ENCODE results near the gene SEMA3F. TPM values are rescaled to one million over a fixed set of nuclear protein-coding genes. Genes with fewer than 3 reads are reported as not detected.
"Not testable (repeated sequence)": the region's sequence is repeated elsewhere in the genome, so short reads cannot be mapped to it uniquely, and the experiment has no call there.

The SEMA3F gene
- total RNA-seq, 1 donor from 2014 or later: 23.3 TPM

DNA sequence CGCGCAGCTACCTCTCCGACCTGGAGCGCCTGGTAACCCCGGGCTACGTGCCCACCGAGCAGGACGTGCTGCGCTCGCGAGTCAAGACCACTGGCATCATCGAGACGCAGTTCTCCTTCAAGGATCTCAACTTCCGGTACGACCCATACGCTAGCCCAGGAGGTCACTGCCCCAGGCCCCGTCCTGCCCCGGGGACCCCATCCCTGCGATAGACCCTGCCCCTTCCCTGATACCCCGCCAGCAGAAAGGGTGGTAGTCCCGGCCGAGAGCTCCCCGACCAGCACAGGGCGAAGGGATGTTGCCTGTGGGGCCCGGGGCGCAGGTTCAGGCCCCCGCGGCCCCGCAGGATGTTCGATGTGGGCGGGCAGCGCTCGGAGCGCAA lies 38.6 kb downstream of the SEMA3F start:
- no peak for DNase-seq

DNA sequence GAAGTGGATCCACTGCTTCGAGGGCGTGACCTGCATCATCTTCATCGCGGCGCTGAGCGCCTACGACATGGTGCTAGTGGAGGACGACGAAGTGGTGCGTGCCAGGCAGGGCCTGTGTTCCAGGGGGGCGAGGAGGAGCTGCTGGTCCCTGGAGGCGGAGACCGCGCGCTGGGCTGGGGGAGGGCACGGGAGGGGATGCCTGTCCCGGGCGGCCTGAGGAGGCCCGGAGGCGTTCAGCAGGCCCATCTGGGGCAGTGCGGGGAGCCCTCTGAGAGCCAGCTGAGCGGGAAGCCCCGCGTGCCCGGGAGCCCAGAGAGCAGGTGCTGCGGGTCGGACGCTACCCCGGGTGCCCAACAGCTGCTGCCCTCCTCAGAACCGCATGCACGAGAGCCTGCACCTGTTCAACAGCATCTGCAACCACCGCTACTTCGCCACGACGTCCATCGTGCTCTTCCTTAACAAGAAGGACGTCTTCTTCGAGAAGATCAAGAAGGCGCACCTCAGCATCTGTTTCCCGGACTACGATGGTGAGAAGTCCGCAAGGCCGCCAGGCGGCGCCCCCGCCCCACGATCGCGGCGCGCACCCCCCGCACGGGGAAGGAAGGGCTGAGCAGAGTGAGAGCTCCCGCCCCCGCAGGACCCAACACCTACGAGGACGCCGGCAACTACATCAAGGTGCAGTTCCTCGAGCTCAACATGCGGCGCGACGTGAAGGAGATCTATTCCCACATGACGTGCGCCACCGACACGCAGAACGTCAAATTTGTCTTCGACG lies 39.2 kb downstream of the SEMA3F start:
- peak; percentile 17 for DNase-seq

DNA sequence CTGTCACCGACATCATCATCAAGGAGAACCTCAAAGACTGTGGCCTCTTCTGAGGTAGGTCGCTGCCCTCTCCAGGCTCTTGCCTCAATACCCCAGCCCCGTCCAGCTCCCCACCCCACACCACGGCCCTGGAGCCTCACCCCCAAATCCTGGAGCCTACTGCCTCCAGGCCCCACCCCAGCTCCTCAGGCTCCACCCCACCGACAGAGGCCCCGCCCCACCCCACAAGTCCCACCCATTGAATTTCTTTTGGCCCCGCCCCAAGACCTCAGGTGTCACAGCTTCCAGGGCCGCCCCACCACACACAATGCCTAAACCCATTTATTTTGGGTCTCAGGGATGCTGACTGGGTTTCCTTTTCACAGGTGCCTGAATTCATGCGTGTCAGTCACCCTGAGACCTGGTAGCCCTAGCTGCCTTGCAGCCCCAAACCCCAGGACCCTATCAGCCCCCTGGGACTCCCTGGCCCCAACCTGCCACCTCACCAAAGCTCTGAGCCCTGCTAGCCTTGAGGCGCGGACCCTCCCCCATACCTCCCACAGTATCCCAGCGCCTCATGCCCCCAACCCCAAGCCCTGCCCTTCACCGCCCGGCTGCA lies 39.9 kb downstream of the SEMA3F start:
- no peak for DNase-seq

DNA sequence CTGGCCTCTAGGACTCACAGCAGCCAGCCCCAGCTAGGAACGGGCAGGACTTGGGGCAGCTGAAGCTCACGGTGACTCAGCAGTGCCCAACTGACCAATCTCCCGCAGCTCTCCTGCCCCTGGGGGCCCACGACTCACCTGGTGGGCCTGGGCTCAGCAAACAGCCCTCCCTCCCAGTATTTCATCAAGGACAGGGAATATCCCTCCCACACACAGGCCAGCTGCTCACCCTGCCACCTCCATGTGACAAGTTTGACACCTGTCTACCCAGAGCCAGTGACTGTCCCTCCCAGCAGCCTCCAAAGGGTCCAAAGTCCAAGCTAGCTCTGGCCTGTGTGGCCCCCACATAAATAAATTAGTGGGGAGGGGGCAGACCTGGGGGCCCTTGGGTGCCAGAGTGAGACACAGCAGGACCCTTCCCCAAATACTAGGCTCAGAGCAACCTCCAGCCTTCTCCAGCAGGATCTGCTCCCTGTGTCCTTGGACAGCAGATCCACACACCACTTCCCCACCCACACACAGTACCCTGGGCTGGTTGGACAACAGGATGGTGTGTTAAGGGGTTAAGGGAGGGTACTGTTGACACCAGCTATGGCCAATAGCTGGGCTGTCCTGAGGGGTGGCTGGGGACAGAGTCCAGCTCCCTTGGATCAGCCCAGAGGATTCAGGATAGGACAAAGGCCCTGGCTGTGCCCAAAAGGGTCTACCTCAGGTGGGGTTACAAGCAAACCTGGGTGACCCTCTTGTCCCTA lies 40.6 kb downstream of the SEMA3F start:
- DNase-seq: no peak

DNA sequence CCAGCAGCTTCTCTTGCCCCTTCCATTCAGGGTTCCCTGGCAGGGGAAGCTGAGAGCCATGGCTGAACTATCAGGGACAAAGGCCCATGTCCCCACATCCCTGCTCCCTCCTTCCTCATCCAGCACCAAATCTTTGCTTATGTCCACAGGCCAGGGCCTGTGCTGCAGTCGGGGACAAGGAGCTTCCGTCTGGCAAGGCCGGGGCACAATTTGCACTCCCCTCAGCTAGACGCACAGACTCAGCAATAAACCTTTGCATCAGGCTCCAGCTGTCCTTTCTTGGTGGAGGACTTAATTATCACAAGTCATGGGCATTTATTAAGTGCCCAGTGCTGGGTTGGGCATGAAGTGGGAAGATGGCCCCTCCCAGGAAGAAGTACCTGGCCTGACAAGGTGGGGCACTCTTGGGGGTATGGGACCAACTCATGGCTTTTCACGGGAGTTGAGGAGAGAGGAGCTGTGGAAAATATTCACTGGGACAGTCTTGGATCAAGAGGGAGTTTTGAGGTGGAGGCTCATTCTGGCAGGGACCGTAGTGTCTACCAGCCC lies 41.2 kb downstream of the SEMA3F start:
- DNase-seq: no peak

DNA sequence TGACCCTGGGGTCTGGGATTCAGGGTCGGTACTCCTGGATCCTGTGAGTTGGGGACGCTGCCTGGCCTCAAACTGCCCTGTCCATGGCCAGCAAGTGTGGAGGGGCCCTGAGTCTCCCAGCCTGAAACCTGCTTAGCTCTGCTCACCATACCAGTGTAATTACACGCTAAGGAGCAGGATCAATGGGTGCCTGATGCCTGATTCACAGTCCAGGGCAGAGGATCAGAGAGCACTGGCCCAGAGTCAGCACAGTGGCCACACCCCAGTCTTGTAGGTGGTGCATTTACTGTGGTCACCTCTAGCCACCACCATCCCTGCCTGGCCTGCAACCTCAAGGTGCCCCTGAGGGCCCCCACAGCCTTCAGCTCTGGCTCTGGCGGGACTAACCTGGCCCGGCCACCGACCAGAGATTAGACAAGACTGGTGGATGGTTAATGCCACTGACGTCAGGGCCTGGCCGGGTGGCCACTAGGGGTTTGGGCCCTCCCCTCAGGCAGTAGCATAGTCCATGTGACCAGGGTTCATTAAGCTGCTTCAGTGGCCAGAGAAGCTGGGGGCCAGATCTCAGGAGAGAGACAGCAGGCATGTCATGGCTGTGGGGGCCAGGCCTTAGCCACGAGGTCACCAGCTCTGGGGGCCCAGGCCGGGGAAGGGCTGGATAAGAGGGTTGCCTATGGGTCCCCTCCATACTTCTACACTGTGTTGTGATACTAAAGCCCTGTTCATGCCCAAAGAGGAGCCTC lies 46.6 kb downstream of the SEMA3F start:
- no peak for DNase-seq

DNA sequence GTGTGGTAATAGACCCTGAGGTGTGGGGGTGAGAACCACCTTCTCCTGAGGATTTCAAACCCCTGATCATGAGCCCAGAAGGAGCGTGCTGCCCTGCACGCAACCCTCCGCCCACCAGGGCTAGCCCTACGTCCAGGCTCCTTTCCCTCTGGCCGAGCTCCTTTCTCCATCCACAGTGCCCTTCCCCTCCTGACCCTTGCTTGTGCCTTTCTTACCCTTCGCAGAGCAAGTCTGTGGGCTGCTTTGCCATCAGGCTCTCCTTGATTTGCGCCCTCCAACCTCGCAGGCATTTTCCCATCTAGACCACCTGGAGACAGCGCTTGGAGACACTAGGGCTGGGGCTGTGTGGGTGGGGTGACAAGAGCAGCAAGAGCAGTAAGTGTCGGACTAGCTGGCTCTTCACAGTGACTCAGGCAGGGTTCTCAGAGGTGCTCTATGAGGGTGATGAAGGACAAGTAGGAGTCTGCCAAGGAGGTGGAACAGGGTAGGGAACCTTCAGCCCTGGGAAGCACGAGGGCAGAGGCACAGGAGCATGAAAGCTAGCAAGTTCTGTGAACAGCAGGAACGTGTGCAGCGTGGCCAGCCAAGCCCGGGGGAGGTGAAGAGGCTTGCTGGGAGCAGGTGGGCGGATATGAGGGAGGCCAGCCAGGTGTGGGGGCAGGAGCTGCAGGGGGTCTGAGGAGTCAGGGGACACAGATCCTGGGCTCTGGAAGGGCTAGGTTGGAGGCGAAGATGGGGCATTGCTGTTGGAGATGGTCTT lies 47.4 kb downstream of the SEMA3F start:
- no peak for DNase-seq

DNA sequence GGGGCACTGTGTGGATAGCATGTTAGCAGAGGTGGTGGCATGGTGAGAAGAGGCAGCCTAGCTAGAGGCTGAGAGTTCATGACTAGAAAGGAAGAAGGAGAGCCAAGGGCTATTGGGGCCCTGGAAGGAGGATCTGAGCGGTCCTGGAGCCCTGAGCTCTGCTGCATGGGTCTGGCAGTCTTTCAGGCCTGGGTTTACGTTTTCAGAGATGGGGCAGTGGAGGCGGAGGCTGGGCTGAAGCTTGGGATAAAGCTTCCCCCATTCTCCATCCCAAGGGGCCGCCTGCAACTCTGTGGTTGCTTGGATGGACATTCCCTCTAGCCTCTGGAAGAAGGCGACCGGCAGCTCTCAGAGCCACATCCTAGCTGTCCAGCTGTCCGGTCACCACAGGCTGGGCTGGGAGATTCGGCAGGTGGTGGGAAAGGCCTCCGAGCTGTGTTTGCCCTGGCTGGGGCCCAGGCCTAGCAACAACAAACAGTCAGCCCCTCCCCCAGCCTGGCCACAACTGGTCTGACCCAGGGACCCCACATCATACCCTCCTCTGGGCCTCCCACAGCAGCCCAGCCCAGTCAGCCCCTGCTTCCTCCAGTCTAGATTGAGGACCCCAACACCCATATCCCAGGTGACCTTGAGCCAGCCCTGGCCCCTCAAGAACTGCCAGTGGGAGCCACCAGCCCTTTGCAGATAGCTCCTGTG lies 48.1 kb downstream of the SEMA3F start:
- DNase-seq: no peak

DNA sequence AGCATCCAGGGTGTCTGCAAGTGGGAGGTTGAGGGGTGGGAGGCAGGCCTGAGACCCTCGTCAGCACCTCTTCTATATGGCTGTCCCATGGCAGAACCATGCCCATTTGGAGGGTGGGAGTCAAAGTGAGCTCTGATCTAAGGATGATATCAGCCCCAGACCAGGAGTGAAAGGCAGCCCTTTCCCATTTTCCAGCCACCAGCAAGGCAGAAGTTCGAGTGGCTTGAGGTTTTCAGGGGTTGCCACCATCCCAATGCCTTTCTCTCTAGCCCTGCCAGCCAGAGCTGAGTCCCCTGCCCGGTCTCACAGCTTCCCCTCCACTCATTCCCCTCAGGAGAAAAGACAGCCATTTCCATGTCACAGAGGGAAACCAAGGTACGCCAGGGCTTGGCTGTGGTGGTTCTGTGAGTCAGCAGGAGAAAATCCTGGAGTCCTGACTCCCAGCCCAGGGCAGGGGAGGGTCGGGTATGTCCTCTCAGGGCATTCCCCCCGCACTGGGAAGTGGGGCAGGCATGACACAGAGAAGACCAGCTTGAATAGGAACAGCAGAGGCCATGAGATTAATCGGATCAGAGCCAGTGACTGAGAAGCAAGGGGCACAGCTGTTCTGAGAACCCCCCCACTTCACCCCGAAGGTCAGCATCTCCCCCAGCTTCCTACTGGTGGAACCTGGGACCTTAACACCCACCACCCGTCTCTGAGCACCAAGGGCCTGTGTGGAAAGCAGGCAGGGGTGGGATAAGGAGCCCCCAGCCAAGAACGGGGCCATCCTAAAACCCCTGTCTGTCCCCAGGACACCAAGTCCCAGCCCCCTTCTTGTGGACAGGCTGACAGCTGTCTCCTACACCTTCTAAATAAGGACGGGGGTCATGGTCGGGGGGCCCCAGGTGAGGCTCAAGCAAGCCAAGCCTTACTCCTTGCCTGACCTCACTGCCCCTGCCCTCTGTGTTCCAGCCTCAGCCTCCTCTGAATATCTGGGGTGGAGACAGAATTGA lies 49.0 kb downstream of the SEMA3F start:
- no peak for DNase-seq

DNA sequence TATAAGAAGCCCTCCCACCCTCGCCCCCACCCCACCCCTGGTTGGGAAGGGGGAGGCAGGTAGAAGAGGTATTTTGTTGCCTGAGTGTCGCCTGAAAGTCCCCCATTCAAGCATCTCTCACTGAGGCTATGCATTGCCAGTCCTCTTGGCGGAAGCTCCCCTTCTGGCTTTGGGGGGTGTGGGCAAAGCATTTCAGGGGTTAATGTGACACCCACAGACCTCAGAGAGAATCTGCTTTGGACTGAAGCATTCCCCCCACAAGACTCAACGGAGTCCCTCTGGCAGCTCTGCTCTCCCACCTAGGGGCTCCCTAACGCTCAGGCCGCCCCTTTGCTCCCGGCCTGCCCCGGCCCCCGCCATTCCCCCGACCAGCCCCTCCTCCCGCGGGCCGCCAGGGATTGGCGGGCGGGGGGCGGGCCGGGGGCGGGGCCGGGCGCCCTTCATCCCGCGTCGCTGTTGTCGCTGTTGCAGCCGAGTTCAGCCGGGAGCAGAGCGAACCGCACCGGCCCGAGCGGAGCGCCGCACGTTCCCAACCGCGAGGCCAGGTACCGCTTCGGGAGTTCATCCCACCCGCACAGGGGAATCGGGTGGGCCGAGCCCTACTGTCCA lies 49.8 kb downstream of the SEMA3F start, which contains the start of gene SLC38A3:
SLC38A3 (plus strand) TSS at position 468 of the 609 bp plus-strand sequence. CDS start 8,929 bp downstream, outside the sequence.
- DNase-seq: no peak

DNA sequence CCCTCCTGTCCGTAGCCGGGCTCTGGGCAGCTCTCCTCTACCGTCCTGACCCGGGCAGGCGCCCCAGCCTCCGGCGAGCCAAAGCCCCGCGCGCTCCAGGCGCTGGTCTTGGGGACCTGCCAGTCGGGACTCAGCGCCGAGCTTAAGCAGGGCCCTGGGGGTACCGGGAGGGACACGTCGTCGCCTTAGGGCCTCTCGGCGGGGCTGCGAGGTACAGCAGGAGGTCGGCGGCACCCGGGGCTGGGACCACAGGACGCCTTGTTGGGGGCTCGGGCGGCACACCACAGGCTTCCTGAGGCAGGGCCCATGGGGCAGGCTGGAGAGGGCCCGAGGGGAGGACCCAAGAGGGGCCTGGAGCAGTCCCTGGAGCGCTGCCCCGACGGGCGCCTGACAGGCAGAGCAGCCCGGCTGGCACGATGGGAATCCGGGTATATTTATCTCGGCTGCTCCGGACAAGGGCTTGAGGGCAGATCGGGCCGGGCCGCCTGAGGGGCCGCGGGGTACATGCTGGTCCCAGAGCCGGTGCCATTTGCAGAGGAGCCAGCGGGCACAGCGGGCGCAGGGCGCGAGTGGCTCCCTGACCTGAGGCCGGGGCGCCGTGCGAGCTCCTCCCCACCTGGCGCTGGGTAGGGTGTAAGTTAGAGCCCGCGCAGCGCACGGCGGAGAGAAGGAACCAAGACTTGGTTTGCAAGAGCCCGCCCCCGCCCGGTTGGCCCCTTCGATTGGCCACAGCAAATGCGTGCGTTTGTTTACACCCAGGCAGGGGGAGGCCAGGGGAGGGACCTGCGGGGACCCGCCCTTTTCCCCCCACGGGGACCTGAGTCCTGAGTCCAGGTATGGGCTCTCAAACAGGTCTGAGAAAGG lies 50.5 kb downstream of the SEMA3F start:
- DNase-seq: no peak

DNA sequence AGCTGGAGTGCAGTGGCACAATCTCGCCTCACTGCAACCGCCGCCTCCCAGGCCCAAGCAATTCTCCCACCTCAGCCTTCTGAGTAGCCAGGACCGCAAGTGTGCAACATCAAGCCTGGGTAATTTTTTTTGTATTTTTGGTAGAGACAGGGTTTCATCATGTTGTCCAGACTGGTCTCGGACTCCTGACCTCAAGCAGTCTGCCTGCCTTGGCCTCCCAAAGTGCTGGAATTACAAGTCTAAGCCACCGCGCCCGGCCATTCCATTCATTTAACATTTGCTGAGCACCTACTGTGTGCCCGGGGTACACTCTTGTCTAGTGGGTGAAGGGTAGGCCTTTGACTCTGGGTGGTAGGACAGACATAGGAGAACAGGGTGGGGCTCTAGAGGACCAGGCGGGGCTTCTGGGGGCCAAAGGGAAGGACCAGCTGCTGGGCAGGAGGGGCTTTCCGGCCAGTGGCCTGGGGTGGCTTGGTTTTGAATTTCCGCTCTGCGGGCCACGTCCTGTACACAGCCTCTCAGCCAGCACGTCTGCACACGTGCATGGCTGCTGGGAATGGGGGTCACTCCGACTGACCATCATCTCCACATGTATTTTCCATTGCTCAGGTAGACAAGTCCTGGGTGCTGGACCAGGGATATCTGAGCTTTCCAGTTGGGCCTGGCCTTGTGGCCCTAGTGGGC lies 52.4 kb downstream of the SEMA3F start:
- DNase-seq: no peak

DNA sequence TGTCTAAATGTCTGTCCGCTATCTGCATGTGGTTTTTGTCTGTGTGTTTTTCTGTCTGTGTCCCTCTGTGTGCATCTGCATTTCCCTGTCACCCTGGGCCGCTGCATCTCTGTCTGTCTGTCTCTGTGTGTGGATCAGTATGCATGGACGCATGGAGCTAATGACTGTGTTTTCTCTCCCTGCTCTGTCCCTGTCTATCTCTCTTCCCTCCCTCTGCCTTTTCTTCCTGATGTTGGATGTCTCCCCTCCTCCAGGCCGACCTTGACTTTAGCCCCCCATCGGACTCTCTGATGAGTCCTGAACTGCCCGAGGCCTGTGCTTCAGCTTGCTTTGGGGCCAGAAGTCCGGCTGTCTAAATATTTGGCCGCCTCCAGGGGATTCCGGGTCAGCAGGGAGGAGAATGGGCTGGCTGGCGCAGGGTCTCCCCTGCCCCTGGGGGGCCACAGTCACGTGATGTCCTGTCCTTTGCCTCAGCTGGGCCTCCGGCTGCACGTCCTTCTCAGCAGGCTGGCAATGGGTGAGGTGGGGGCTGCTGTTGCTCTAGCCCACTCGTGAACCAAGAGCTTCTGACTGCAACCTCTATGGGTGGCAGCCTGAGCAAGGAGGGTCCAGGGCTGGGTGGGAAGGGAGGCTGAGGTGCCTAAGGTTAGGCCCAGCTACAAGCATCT lies 53.7 kb downstream of the SEMA3F start:
- DNase-seq: no peak

DNA sequence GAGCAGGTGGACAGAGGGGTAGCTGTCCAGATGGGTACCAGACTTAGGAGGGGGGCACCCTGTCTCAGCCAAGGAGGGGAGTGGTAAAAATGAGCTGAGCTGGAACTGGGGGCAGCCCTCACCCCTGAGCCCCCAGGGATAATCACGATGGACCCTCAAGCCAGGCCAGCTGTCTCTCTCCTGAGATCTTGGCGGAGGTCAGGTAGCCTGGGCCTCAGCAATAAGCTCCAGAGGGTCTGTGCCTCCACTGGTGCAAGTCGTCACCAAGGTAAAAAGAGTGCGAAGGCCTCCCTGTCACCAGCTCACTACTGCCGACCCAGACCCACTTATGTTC lies 55.0 kb downstream of the SEMA3F start:
- no peak for DNase-seq

DNA sequence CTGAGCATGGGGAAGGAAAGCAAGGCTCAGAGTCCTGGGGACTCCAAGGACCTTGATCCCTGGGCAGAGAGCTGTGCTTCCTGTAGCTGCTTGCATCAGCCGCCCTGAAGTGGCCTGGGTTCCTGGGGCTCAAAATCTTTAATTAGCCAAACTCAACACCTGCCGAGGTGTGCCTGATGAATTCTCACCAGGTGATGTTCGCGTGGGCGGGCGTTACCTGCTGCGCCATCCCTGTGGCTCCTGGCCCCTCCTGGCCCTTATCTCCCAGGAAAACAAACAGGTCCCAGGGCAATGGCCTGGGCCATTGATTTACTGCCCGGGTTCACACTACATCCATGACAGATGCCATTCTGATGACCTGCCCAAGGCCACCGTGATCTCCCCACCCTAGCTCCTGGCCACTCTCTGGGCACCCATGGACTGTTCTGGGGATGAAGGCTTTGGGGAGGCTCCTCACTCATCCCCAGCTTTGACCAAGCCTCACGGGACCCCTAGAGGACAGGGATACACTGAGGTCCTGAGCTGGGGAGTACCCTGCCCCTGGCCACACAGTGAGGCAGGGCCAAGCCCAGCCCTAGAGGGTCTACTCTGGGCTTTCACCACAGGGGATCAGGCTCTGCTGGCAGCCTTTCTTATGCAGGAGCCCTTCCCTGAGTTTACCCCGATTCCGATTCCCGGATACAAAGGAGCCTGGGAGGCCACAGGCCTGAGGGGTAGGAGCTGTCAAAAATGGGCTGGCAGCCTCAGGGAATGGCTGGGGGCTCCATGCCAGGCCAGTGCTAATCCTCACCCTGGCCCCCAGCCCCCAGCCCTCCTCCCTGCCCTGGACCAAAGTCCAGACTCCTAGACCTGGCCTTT lies 55.6 kb downstream of the SEMA3F start:
- no peak for DNase-seq

DNA sequence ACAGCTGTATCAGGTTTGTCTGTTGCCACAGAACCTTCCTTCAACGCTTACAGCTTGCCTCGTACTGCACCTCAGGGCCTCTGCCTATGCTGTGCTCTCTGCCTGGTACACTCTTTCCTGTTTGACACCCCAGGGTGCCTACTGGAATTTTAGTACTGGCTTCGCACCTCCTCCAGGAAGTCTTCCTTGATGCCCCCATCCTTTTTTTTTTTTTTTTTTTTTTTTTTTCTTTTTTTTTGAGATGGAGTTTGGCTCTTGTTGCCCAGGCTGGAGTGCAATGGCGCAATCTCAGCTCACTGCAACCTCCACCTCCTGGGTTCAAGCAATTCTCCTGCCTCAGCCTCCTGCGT lies 56.2 kb downstream of the SEMA3F start:
- DNase-seq: not testable (repeated sequence)
